ENCODE data around the gene AATK.

AATK gene

GRCh38 chr17:81113158-81113724 is 52.8 kb downstream of the AATK start:
- TF ChIP-seq REST (IDR thresholded peaks at IDR 0.05; ENCODE audit: insufficient replicate concordance, low read depth) (no peak), POLR2AphosphoS5 (IDR thresholded peaks at IDR 0.05; ENCODE audit: low read depth) (no peak), SPI1 (IDR thresholded peaks at IDR 0.05; ENCODE audit: borderline replicate concordance, low read depth) (no peak), CTCF (IDR thresholded peaks at IDR 0.05; ENCODE audit: insufficient read depth, low read length) (no peak), GABPA (IDR thresholded peaks at IDR 0.05; ENCODE audit: low read depth) (no peak)
- Histone ChIP-seq H3K27ac (replicated peaks) (no peak overlapping the region), H3K4me3 (replicated peaks; ENCODE audit: insufficient read depth, low read length) (no peak overlapping the region), H3K27me3 (ENCODE audit: insufficient read depth, poor library complexity, severe bottlenecking) (peaks cover 5% of the 10 kb centered on the region)
- no peak for DNase-seq (ENCODE audit: low read depth in 1 of 2, low spot score in 1 of 2)

- peaks cover 2% of the 10 kb centered on the region for H3K27me3 ChIP-seq (ENCODE audit: insufficient read depth, poor library complexity, severe bottlenecking)
- H3K27ac ChIP-seq (replicated peaks): no peak overlapping the region
- no peak overlapping the region for H3K4me3 ChIP-seq (replicated peaks; ENCODE audit: insufficient read depth, low read length)
- no peak for DNase-seq (ENCODE audit: low read depth in 1 of 2, low spot score in 1 of 2)
- TF ChIP-seq CTCF (IDR thresholded peaks at IDR 0.05; ENCODE audit: insufficient read depth, low read length) (no peak), REST (IDR thresholded peaks at IDR 0.05; ENCODE audit: insufficient replicate concordance, low read depth) (no peak), SPI1 (IDR thresholded peaks at IDR 0.05; ENCODE audit: borderline replicate concordance, low read depth) (no peak), POLR2AphosphoS5 (IDR thresholded peaks at IDR 0.05; ENCODE audit: low read depth) (no peak), GABPA (IDR thresholded peaks at IDR 0.05; ENCODE audit: low read depth) (no peak)
These were observed 53.6 kb downstream of the AATK start for GRCh38 chr17:81112450-81112849.

- TF ChIP-seq POLR2AphosphoS5 (IDR thresholded peaks at IDR 0.05; ENCODE audit: low read depth) (no peak), CTCF (IDR thresholded peaks at IDR 0.05; ENCODE audit: insufficient read depth, low read length) (no peak), REST (IDR thresholded peaks at IDR 0.05; ENCODE audit: insufficient replicate concordance, low read depth) (no peak), GABPA (IDR thresholded peaks at IDR 0.05; ENCODE audit: low read depth) (no peak)
- DNase-seq (ENCODE audit: low read depth in 1 of 2, low spot score in 1 of 2): no peak
- H3K27me3 ChIP-seq (ENCODE audit: insufficient read depth, poor library complexity, severe bottlenecking): no peaks in the 10 kb centered on the region
- no peak overlapping the region for H3K4me3 ChIP-seq (replicated peaks; ENCODE audit: insufficient read depth, low read length)
- no peak overlapping the region for H3K27ac ChIP-seq (replicated peaks)
These were observed 55.0 kb downstream of the AATK start for GRCh38 chr17:81111066-81111465.
